GM21786 (cell line): Measurements from ENCODE around the gene SELENBP1.

Experiments
- ATAC-seq: cut with Tn5 transposase; IDR thresholded peaks from one replicate; pipeline ENCODE4 v1.9.1; 2021; ENCODE audit not compliant: unreplicated experiment

Gene SELENBP1

DNA sequence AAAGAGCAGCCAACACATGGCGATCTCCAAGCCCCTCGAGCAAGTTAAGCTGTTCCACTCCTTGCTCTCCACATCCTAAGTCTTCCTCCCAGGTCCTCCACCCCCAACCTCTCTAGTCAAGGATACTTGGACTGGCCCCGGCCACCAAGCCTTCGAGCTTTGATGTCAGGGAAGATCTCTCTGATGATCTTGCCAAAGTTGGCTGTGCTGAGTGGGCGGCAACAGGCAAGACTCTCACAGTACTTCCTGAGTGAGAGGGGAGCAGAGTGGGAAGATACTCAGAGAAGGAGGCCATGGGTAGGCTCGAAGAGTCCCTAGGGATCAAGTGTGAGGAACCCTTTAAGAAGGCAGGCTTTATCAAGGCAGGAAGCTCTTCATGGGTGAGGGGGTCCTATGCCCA, 28.2 kb downstream of the SELENBP1 start:
- no peak for ATAC-seq

- no peak for ATAC-seq
Measured at GRCh38 chr1:151343587-151343986, 28.9 kb downstream of the SELENBP1 start.

DNA sequence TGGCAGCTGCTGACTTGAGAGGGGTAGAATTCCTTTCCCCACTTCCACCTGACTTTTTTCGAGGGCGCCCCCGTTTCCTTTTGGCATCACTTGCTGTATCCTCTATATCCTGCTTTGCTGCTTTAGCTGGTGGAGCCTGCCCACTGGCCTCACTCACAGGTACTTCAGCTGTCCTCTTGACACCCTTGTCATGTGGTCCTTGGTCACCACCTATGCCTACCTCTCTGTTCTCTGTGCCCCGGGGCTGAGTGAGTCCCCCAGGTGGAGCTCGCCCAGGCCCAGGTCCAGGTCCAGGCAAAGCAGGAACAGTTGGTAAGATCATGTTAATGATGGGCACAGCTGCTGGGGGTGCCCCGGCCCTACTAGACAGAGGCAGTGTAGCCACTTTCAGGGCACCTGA, 29.9 kb downstream of the SELENBP1 start:
- ATAC-seq: no peak

- ATAC-seq: no peak
Measured at GRCh38 chr1:151342021-151342420, 30.5 kb downstream of the SELENBP1 start.

DNA sequence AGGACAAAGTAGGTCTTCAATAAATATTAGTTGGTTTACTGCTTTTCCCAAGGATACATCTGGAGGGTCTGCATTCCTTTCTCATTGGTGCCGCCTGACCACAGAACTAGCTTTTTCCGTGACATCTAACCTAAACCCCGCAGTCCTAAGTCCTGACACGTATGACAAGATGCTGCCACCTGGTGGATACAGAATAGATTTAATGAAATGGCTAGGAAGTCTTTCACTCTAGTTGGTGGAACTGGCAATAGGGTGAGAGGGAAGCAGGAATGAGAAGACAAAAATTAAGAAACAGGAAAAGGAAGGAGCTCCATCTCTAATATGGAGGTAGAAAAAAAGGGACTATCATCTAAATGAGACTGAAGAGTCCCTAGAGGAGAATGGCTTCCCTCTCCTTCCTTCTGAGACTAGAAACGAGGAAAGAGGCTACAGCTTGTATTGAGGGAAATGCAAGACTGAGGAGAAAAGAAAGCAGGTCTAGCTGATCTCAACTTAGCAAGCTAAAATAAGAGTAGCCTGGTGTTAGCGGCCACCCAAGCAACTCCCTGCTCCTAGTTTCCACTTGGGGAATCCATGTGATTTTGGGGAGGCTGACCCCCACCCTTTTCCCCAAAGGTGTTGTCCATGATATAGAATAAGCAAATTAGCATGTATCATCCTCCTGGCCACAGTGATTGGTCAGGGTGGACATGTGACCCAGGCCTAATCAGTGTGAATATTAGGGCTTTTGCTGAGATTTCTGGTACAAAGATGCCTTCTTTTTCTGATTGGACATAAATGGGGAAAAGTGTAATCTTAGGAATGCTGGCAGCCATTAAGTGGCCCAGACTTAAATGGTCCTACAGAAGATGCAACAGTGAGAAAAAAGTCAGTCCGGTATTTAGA, 31.4 kb downstream of the SELENBP1 start:
- no peak for ATAC-seq

- no peak for ATAC-seq
Measured at GRCh38 chr1:151336556-151336955, 35.9 kb downstream of the SELENBP1 start.

DNA sequence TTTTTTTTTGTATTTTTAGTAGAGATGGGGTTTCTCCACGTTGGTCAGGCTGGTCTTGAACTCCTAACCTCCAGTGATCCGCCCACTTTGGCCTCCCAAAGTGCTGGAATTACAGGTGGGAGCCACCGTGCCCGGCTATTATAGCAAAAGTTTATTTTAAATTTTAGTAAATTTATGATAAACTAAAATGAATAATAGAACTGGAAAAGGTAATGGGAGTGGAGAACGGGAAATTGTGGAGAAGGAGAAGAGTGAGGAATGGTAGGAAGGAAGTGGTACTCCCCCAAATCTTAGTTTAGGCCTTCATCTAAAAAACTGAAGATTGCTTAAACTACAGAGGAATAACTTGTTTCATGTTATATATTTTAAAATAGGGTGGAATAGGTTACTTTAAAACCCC, 37.7 kb downstream of the SELENBP1 start:
- no peak for ATAC-seq

- ATAC-seq: peak; percentile 15
Measured at GRCh38 chr1:151327903-151328674, 44.4 kb downstream of the SELENBP1 start.

DNA sequence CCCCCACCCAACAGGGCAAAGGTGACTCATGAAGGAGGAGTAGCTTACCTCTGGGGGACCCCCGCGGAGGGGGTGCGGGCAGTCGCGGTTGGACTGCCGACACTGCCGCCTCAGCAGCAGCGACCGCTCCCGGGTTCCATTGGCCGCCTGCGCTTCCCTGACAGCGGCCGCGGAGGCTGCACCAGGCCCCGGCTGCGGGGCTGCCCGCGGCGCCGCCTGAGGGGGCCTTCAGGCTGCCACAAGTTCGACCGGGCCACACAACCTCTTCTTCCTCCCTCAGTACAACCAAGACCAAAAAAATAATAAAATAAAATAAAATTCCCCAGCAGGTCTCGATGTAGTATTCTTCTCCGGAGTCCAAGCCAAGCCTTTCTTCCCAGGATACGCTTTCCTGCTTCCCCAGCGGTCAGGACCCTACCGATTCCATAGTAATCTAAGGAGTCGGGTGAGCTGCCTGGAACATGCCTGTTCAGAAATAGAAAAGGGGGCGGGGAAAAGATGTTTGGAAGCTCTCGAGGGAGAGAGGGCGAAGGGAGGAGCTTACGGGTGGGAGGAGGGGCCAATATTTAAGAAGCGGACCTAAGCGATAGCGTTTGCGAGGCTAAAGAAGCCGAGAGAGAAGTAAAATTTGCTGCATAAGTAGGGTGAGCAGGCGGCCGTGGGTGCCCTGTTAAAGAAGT, 45.1 kb downstream of the SELENBP1 start, which contains the start of gene PI4KB:
Gene PI4KB (minus strand): TSS at position 194 of the 680 bp plus-strand sequence. CDS start 10,935 bp downstream, outside the sequence.
- ATAC-seq: peak; percentile 75

GRCh38 chr1:151326619-151327222, 45.8 kb downstream of the SELENBP1 start:
- peak; percentile 52 for ATAC-seq

DNA sequence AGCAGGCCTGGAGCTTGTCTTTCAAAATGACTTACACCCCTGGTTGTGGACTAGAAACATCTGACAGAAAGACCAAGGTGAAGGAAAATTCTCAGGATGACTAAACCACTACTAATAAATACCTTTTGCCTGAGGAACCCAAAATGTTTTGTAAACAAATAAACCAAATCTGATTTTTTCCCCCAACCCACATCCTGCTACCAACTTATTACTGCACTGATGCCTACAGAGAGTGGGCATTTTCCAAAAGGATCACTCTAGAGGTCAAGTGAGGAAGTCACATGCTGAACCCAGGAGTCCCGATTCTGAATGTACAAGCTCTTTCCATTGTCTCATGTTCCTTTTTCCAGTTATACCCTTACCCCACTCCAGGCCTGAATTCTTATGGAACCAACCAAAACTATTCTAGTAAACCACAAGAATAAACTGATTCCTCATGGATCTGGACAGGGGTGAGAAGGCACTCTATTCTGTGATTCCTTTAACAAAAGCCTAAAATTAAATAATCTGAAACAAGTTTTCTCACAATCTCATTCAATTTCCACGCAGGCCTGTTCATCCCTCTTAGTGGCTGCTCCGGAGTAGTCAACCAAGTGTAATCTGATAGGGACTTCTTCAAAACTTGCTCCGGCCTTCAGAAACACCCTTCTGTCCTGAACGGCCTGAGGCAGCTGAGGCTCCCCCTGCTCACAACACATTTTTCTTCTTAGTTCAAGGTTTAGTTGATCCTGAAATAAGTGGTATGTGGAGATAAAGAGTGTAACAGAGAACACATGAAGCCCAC, 46.7 kb downstream of the SELENBP1 start:
- ATAC-seq: no peak

- ATAC-seq: no peak
Measured at GRCh38 chr1:151325231-151325630, 47.3 kb downstream of the SELENBP1 start.

GRCh38 chr1:151324390-151324930, 48.0 kb downstream of the SELENBP1 start:
- no peak for ATAC-seq

DNA sequence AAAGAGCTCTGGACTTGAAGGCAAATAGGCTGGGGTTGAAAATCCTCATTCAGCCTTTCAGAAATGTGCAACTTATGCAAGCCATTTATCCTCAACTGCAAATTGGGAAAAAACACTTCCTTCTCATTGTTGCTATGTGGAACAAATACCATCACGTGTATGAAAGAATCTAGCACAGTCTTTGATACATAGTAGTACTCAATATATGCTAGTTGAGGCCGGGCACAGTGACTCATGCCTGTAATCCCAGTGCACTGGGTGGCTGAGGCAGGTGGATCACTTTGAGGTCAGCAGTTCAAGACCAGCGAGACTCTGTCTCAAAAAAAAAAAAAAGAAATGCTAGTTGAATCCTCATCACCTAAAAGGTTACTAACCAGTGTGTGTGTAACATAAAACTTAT, 53.5 kb downstream of the SELENBP1 start:
- ATAC-seq: no peak

DNA sequence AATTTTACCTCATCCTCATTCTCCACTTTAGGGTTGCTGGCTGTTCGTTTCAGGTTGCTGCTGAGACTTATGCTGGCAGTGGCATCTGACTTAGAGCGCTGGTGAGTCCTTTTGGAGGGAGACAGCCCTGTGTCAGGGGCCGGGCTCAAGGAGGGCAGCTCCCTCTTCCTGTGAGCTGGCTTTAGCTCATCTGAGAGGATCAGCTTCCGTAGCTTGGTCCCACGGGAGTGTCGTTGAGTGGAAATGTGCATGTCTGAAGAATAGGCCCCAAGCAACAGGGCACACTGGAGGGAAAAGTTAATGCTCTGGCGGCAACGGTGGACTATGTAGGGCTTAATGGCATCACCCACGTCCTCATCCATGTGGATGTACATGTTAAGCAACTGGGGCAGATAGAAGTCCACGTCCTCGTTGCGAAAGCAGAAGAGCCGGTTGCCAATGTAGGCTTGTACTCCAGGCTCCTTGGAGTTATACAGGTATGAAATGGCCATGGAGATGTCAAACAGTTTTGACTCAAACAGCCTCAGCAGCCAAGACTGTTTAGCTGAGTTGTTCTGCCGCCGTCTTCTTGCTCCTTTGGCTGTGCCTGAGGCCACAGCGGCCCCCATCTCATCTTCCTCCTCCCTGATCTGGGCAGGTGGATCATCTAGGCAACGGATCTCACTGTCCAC, 56.8 kb downstream of the SELENBP1 start:
- no peak for ATAC-seq
